ENCODE data around the gene TMEM135.

The TMEM135 gene

GRCh38 chr11:87353771-87354345 is 316.1 kb downstream of the TMEM135 start:
- no peak for DNase-seq (ENCODE audit: low spot score)

DNA sequence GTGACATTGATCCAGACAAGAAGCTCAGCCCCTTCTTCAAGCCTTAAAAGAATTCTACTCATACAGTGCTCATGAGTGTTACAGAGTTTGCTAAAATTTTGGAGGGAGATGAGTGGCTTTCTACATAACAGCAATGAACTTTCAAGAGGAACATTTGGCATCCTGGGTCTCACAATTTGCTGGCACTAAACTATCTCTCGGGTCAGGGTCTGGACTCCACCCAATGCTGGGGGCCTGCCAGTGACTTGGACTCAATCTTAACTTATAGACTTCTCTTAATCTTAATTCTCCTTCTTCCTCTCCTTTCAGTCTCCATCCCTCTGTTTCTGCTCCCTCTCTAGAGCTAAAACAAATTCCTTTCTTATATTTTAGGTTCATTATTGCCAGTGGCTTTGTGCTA is 317.9 kb downstream of the TMEM135 start:
- no peak for DNase-seq (ENCODE audit: low spot score)

DNA sequence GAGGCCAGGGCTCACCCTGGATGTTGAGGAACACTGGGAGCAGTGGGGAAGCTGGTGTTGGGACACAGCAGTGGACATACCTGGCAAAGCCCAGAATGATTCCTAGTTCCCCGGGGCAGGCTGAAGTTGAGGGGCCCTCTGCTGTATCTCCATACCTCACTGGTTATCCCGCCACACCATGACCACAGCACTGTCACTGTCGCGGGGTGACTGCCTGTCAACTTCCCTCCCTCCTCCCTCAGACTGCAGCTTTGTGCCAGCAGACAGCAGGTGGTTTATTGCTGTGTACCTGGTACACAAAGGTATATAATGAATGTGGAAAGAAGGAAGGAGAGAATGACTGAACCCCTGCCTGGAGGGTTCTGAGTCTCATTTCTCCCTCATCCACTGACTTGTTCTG is 318.7 kb downstream of the TMEM135 start:
- DNase-seq (ENCODE audit: low spot score): no peak

DNA sequence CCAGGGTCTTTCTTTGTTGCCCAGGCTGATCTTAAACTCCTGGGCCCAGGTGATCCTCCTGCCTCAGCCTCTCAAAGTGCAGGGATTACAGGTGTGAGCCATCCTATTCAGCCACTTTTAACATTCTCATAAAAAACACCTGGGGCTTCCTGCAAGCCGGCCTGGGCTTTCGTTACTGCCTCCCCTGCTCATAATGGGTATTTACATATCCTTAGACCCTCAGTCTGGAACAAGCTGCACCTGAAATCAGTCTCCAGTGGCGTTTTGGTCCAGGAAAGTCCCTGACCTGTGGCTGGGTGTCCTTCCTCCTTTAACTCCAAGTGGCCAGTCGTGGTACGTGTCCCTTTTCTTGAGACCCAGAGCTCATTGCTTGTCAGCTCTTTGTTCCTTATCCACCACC is 320.7 kb downstream of the TMEM135 start:
- no peak for DNase-seq (ENCODE audit: low spot score)

DNA sequence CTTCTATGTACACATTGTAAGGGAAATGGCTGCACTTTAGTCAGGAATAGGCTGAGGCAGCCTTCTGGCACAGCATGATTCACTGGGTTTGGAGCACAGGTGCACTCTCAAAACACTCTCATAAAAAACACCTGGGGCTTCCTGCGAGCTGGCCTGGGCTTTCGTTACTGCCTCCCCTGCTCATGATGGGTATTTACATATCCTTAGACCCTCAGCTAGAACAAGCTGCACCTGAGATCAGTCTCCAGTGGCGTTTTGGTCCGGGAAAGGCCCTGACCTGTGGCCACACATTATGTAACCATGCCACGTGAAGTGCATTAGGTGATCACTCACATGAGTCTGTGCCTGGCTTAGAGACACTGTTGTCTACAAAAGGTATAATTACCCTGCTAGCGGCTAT is 321.7 kb downstream of the TMEM135 start:
- DNase-seq (ENCODE audit: low spot score): no peak

DNA sequence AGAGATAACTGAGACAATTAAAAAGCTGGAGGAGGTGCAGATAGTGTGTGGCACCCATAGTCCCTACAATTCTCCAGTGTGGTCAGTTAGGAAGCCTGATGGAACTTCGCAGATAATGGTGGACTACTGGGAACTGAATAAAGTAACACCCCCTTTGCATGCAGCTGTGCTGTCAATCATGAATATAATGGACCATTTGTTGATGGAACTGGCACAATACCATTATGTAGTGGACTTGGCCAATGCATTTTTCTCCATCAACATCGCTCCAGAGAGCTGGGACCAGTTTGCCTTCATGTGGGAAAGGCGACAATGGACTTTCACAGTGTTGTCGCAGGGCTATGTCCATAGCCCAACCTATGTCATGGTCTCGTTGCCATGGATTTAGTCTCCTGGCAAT is 324.2 kb downstream of the TMEM135 start:
- no peak for DNase-seq (ENCODE audit: low spot score)

GRCh38 chr11:87366346-87366745 is 328.6 kb downstream of the TMEM135 start:
- no peak for DNase-seq (ENCODE audit: low spot score)

DNA sequence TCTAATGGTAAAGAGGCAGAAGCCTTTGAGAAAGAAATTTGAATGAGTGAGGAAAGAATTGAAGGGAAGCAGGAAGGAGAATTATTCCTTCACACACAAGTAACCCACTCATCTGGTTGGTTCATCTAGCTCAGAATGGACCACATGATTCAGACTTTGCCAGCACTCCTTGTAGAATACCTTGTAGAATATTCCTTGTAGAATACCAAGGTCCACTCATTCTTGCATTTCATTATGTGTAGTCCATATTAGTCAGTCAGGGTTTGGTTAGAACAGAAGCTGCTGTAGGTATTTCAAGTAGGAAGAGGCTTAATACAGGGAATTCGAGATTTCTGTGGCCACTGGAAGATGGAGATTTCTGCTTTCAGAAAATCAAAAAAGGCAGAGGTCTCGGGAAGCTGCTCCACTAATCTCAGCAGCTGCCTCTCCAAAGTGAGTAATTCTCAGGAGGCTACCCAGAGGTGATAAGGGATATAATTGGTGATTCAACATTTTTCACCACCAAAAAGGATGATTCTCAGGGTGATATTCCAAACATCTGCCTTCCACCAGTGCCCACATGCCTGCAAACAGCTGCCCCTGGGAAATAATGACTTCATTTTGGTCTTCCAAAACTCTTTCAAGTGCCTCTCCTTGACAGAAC is 329.1 kb downstream of the TMEM135 start:
- DNase-seq (ENCODE audit: low spot score): no peak

DNA sequence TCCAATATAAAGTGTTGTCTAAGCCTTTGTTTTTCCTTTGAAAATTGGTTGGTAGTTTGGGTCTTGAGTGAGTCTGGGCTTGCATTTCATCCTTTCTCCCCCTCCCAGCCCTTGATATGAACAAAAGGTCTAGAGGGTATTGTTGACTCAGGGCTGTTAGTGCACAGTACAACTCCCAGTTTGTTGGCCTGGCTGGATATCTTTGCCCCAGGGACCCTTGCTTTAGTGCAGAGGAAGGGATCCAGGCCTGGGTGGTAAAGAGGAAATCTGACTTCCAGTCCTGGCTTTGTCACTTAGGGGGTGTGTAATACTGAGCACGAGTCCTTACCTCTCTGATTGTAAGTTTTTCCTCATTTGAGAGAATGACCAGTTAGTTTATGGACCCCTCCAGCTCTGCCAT is 330.4 kb downstream of the TMEM135 start:
- DNase-seq (ENCODE audit: low spot score): no peak

GRCh38 chr11:87368858-87369480 is 331.2 kb downstream of the TMEM135 start:
- DNase-seq (ENCODE audit: low spot score): no peak

DNA sequence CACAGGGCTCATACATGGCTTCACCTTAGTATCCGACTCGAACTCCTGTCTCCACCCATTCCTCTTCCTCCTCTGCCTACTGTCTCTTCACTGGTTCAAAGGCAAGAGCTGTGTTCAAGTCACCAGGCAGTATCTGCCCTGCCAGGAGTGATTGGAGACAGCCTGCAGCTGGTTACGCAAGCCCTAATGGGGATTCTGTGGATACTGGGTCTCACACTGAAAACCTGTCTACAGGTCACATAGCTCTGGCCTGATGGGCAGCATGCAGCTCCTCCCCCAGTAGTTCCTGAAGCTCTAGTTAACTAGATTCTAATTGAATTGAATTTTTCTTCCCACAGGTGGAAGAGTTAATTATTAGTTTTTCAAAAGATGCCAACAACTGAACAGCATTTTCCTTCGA is 332.2 kb downstream of the TMEM135 start:
- no peak for DNase-seq (ENCODE audit: low spot score)

DNA sequence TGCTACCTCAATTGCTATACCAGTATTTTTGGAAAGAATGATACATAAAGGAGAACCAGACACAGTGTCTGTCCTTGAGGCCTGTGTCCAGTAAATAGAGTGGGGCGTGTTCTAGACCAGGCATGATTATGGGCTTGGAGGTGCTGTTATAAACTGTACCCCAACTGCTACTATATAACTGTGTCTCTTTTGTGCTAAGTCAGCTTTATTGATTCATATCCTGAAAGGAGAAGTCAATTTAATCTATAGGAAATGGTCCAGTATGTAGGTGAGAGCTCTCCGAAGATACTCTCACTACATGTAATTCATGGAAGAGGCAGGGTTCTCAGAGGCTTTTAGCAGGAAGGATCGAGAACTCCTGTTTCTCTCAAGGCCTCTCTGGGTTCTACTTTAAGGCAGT is 334.3 kb downstream of the TMEM135 start:
- no peak for DNase-seq (ENCODE audit: low spot score)

Measured in LoVo (cell line).